Large intestine (tissue), 3 donors: ENCODE results near the gene LAMC3. TPM values are rescaled to one million over a fixed set of nuclear protein-coding genes. Genes with fewer than 3 reads are reported as not detected.
"Not testable (repeated sequence)": the region's sequence is repeated elsewhere in the genome, so short reads cannot be mapped to it uniquely, and the experiment has no call there.

Experiments
- DNase-seq, 2 donors: peaks; one replicate each; pipeline versions ENCODE4 v3.0.0 to v3.0.0-alpha.2; 2013
- H3K27ac ChIP-seq: one replicate; pipeline ENCODE4 v1.5.1; 2013; ENCODE audit warnings: low read length
- H3K27me3 ChIP-seq: 2 replicates; pipeline ENCODE4 v1.6.1; 2013; ENCODE audit warnings: low read length; ENCODE audit not compliant: control insufficient read depth, insufficient read depth
- H3K36me3 ChIP-seq: 2 replicates; pipeline ENCODE4 v1.6.1; 2013; ENCODE audit warnings: low read length; ENCODE audit not compliant: control insufficient read depth, insufficient read depth
- H3K4me1 ChIP-seq: one replicate; pipeline ENCODE4 v1.6.1; 2013; ENCODE audit warnings: low read length; ENCODE audit not compliant: control insufficient read depth, insufficient read depth
- H3K4me3 ChIP-seq: one replicate; pipeline ENCODE4 v1.5.1; 2013; ENCODE audit warnings: low read length
- H3K9me3 ChIP-seq: one replicate; pipeline ENCODE4 v1.6.1; 2013; ENCODE audit warnings: mild to moderate bottlenecking, low read depth, low read length, moderate library complexity; ENCODE audit not compliant: control insufficient read depth
- WGBS: methylation state at CpG from one replicate; pipeline ENCODE4 v1.1.5; 2013; ENCODE audit warnings: low lambda C conversion rate; ENCODE audit not compliant: insufficient coverage; 5-methylcytosine and 5-hydroxymethylcytosine counted together
- polyA plus RNA-seq: library from polyadenylated mRNA; unstranded; fragments of 120-200 nt; gene quantifications from one replicate; pipeline ENCODE4 v1.2.1, GENCODE V29; 2013

The LAMC3 gene
- polyA plus RNA-seq, 1 donor = 0.66 TPM

GRCh38 chr9:130998597-130999244, 10.3 kb upstream of the LAMC3 start:
- whole genome bisulfite sequencing = 77% methylated on average over 4 of the region's 22 CpGs
- no peak for DNase-seq
- Histone ChIP-seq H3K36me3 (no peaks in the 10 kb centered on the region), H3K9me3 (no peaks in the 10 kb centered on the region), H3K27ac (no peak overlapping the region), H3K4me1 (peaks cover 3% of the 10 kb centered on the region), H3K27me3 (peaks cover 31% of the 10 kb centered on the region), H3K4me3 (no peak overlapping the region)

GRCh38 chr9:130999245-130999623, 9.7 kb upstream of the LAMC3 start:
- DNase-seq = no peak
- H3K36me3 ChIP-seq = no peaks in the 10 kb centered on the region
- no peaks in the 10 kb centered on the region for H3K9me3 ChIP-seq
- peaks cover 3% of the 10 kb centered on the region for H3K4me1 ChIP-seq
- 67% methylated on average over 1 of the region's 3 CpGs for WGBS
- H3K4me3 ChIP-seq = no peak overlapping the region
- peaks cover 35% of the 10 kb centered on the region for H3K27me3 ChIP-seq
- H3K27ac ChIP-seq = no peak overlapping the region

- not testable (repeated sequence) for H3K27ac ChIP-seq, H3K36me3 ChIP-seq, H3K9me3 ChIP-seq, H3K4me3 ChIP-seq, H3K4me1 ChIP-seq, DNase-seq
- no CpG with 5 or more reads among the region's 9 CpGs for WGBS
- peaks cover 35% of the 10 kb centered on the region for H3K27me3 ChIP-seq
Observed at GRCh38 chr9:131000526-131000925, 8.4 kb upstream of the LAMC3 start.

- no peak overlapping the region for H3K27ac ChIP-seq
- no peak for DNase-seq
- no peaks in the 10 kb centered on the region for H3K36me3 ChIP-seq
- peaks cover 33% of the 10 kb centered on the region for H3K27me3 ChIP-seq
- H3K4me1 ChIP-seq = no peaks in the 10 kb centered on the region
- WGBS = no CpG with 5 or more reads among the region's 3 CpGs
- no peaks in the 10 kb centered on the region for H3K9me3 ChIP-seq
- no peak overlapping the region for H3K4me3 ChIP-seq
Observed at GRCh38 chr9:131001021-131001420, 8.0 kb upstream of the LAMC3 start.

GRCh38 chr9:131001990-131002389, 7.0 kb upstream of the LAMC3 start:
- Histone ChIP-seq H3K4me1 (no peaks in the 10 kb centered on the region), H3K27me3 (peaks cover 33% of the 10 kb centered on the region), H3K9me3 (no peaks in the 10 kb centered on the region), H3K27ac (no peak overlapping the region), H3K36me3 (no peaks in the 10 kb centered on the region), H3K4me3 (no peak overlapping the region)
- no peak for DNase-seq
- 80% methylated on average over 4 of the region's 7 CpGs for WGBS

- no peak overlapping the region for H3K27ac ChIP-seq
- no peaks in the 10 kb centered on the region for H3K36me3 ChIP-seq
- no peak overlapping the region for H3K4me3 ChIP-seq
- peaks cover 40% of the 10 kb centered on the region for H3K27me3 ChIP-seq
- no peaks in the 10 kb centered on the region for H3K4me1 ChIP-seq
- H3K9me3 ChIP-seq = no peaks in the 10 kb centered on the region
- no peak for DNase-seq
- 94% methylated on average over 3 of the region's 4 CpGs for WGBS
Observed at GRCh38 chr9:131006601-131007000, 2.4 kb upstream of the LAMC3 start.

- no peaks in the 10 kb centered on the region for H3K36me3 ChIP-seq
- no peaks in the 10 kb centered on the region for H3K9me3 ChIP-seq
- H3K4me3 ChIP-seq = no peak overlapping the region
- no peak for DNase-seq
- H3K4me1 ChIP-seq = no peaks in the 10 kb centered on the region
- H3K27ac ChIP-seq = no peak overlapping the region
- no CpG with 5 or more reads among the region's 11 CpGs for WGBS
- H3K27me3 ChIP-seq = peaks cover 45% of the 10 kb centered on the region
Observed at GRCh38 chr9:131008086-131008485, 888 bp upstream of the LAMC3 start.

GRCh38 chr9:131008563-131008908, 438 bp upstream of the LAMC3 start:
- H3K4me1 ChIP-seq = no peaks in the 10 kb centered on the region
- WGBS = no CpG with 5 or more reads among the region's 8 CpGs
- H3K9me3 ChIP-seq = no peaks in the 10 kb centered on the region
- DNase-seq = no peak
- H3K36me3 ChIP-seq = no peaks in the 10 kb centered on the region
- H3K27ac ChIP-seq = no peak overlapping the region
- no peak overlapping the region for H3K4me3 ChIP-seq
- H3K27me3 ChIP-seq = peaks cover 45% of the 10 kb centered on the region

- H3K36me3 ChIP-seq = no peaks in the 10 kb centered on the region
- peaks cover 41% of the 10 kb centered on the region for H3K27me3 ChIP-seq
- 68% methylated on average over 3 of the region's 14 CpGs for WGBS
- H3K4me1 ChIP-seq = no peaks in the 10 kb centered on the region
- H3K9me3 ChIP-seq = no peaks in the 10 kb centered on the region
- H3K27ac ChIP-seq = no peak overlapping the region
- no peak overlapping the region for H3K4me3 ChIP-seq
- DNase-seq = no peak
Observed at GRCh38 chr9:131010482-131011273, 1.7 kb downstream of the LAMC3 start.

- no CpG with 5 or more reads among the region's 8 CpGs for WGBS
- H3K36me3 ChIP-seq = no peaks in the 10 kb centered on the region
- H3K27me3 ChIP-seq = peaks cover 47% of the 10 kb centered on the region
- no peak overlapping the region for H3K27ac ChIP-seq
- no peak for DNase-seq
- no peak overlapping the region for H3K4me3 ChIP-seq
- H3K9me3 ChIP-seq = no peaks in the 10 kb centered on the region
- H3K4me1 ChIP-seq = no peaks in the 10 kb centered on the region
Observed at GRCh38 chr9:131011274-131012022, 2.5 kb downstream of the LAMC3 start.
